ENCODE results near the gene ITIH2.

ITIH2 gene

DNA sequence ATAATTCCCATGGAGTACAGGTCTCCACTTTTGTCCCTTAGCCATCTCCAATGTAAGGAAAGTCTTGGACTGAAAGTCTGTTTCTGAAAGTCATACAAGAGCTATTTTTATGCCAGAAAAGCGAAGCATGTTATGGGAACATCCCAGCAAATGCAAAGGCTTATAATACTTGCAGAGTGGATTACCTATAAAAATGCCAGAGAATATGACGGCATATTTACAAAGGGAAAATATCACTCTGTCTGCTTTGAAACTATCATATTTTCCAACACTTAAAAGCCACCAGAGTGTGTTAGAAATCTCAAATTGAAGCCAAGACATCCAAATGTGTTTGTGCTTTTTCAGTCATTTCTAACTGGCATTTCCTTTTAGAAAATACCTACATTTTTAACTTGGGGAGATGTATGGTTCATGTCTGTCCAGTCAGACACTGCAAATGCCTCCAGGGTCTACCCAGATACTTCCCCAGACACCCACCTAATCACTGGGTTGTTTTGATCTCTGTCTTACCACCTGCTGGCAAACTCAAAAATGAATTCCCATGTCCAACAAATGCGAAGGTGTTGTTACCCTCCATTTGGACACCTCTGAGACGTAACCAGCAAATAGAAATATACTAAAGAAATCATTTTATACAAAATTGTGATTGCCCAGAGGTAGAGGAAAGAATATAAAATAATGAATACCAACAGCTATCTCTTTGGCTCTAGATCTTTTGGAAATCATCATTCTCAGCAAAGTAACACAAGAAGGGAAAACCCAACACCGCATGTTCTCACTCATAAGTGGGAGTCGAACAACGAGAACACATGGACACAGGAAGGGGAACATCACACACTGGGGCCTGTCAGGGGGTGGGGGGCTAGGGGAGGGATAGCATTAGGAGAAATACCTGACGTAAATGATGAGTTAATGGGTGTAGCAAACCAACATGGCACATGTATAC lies 1.2 kb downstream of the ITIH2 start:
- Histone ChIP-seq H3K4me3 (ENCODE audit: severe bottlenecking) (no peak overlapping the region), H3K9me3 (ENCODE audit: severe bottlenecking) (no peaks in the 10 kb centered on the region), H3K36me3 (ENCODE audit: low read depth) (no peaks in the 10 kb centered on the region), H3K4me1 (ENCODE audit: insufficient read depth, poor library complexity, severe bottlenecking) (no peaks in the 10 kb centered on the region), H3K27me3 (ENCODE audit: insufficient read depth, poor library complexity, severe bottlenecking) (no peaks in the 10 kb centered on the region), H3K27ac (ENCODE audit: poor library complexity, severe bottlenecking) (no peak overlapping the region)
- DNase-seq (ENCODE audit: low spot score) (no peak), ATAC-seq (ENCODE audit: low read depth) (no peak)
- TF ChIP-seq, protein P1, sequence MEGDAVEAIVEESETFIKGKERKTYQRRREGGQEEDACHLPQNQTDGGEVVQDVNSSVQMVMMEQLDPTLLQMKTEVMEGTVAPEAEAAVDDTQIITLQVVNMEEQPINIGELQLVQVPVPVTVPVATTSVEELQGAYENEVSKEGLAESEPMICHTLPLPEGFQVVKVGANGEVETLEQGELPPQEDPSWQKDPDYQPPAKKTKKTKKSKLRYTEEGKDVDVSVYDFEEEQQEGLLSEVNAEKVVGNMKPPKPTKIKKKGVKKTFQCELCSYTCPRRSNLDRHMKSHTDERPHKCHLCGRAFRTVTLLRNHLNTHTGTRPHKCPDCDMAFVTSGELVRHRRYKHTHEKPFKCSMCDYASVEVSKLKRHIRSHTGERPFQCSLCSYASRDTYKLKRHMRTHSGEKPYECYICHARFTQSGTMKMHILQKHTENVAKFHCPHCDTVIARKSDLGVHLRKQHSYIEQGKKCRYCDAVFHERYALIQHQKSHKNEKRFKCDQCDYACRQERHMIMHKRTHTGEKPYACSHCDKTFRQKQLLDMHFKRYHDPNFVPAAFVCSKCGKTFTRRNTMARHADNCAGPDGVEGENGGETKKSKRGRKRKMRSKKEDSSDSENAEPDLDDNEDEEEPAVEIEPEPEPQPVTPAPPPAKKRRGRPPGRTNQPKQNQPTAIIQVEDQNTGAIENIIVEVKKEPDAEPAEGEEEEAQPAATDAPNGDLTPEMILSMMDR (IDR thresholded peaks at IDR 0.05; ENCODE audit: poor library complexity, severe bottlenecking): no peak

DNA sequence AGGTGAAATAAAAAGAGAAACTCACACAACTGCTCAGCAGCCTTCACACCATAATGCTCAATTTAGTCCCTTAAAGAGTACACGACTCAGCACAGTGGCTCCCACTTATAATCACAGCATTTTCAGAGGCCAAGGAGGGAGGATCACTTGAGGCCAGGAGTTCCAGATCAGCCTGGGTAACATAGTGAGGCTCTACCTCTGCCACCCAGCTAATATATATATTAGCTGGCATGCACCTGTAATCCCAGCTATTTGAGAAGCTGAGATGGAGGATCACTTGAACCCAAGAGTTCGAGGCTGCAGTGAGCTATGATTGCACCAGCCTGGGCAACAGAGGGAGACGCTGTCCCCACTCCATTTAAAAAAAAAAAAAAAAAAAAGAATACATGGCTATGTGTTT lies 2.2 kb downstream of the ITIH2 start:
- TF ChIP-seq, protein P1 (IDR thresholded peaks at IDR 0.05; ENCODE audit: poor library complexity, severe bottlenecking): no peak
- DNase-seq (ENCODE audit: low spot score) (no peak), ATAC-seq (ENCODE audit: low read depth) (no peak)
- Histone ChIP-seq H3K4me1 (ENCODE audit: insufficient read depth, poor library complexity, severe bottlenecking) (no peaks in the 10 kb centered on the region), H3K9me3 (ENCODE audit: severe bottlenecking) (no peaks in the 10 kb centered on the region), H3K27me3 (ENCODE audit: insufficient read depth, poor library complexity, severe bottlenecking) (no peaks in the 10 kb centered on the region), H3K4me3 (ENCODE audit: severe bottlenecking) (no peak overlapping the region), H3K36me3 (ENCODE audit: low read depth) (no peaks in the 10 kb centered on the region), H3K27ac (ENCODE audit: poor library complexity, severe bottlenecking) (no peak overlapping the region)

DNA sequence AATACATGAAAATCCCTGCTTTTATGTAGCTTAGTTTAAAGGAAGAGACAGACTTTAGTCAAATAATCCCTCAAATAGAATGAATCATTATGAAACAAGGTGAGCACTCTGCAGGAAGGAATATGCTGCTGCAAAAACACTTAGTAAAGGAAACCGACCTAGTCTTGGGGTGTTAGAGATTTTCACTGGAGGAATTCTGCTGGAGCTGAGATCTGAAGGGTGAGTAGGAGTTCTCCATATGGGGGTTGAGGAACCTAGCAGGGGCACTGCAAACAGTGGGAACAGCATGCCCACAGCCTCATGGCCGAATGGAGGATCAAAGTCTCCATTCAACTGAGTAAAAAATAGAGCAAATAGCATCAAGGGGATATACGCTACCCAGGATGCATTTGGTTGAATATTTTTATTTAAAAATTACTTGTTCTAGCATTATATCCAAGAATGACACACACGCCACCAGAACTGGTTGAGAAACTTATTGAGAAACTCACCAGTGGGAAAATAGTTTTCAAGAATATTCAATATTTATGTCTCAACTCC lies 3.5 kb downstream of the ITIH2 start:
- H3K36me3 ChIP-seq (ENCODE audit: low read depth): no peaks in the 10 kb centered on the region
- no peak overlapping the region for H3K27ac ChIP-seq (ENCODE audit: poor library complexity, severe bottlenecking)
- DNase-seq (ENCODE audit: low spot score) (no peak), ATAC-seq (ENCODE audit: low read depth) (no peak)
- no peaks in the 10 kb centered on the region for H3K9me3 ChIP-seq (ENCODE audit: severe bottlenecking)
- H3K4me1 ChIP-seq (ENCODE audit: insufficient read depth, poor library complexity, severe bottlenecking): no peaks in the 10 kb centered on the region
- no peaks in the 10 kb centered on the region for H3K27me3 ChIP-seq (ENCODE audit: insufficient read depth, poor library complexity, severe bottlenecking)
- no peak overlapping the region for H3K4me3 ChIP-seq (ENCODE audit: severe bottlenecking)
- TF ChIP-seq, protein P1 (IDR thresholded peaks at IDR 0.05; ENCODE audit: poor library complexity, severe bottlenecking): no peak

DNA sequence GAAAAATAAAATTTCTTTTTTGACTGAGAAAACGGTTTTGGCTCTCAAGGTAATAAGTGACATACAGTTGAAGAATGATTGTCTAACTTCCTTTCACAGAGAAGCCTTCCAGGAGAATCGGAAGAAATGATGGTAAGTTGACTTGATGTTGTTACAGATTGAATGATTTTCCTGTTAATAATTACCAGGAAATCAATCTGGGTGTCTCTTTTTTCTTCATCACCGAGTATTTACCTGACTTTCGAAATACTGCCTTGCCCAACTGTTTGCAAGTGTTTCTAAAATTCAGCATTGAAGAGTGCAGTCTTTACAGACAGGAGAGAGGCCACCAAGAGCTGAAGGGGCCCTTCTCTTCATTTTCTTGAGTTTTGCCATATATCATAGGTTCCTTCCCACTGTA lies 4.0 kb downstream of the ITIH2 start:
- H3K4me3 ChIP-seq (ENCODE audit: severe bottlenecking): no peak overlapping the region
- no peaks in the 10 kb centered on the region for H3K27me3 ChIP-seq (ENCODE audit: insufficient read depth, poor library complexity, severe bottlenecking)
- H3K36me3 ChIP-seq (ENCODE audit: low read depth): no peaks in the 10 kb centered on the region
- H3K9me3 ChIP-seq (ENCODE audit: severe bottlenecking): no peaks in the 10 kb centered on the region
- no peak overlapping the region for H3K27ac ChIP-seq (ENCODE audit: poor library complexity, severe bottlenecking)
- no peak for DNase-seq (ENCODE audit: low spot score)
- TF ChIP-seq, protein P1 (IDR thresholded peaks at IDR 0.05; ENCODE audit: poor library complexity, severe bottlenecking): no peak
- ATAC-seq (ENCODE audit: low read depth): no peak
- H3K4me1 ChIP-seq (ENCODE audit: insufficient read depth, poor library complexity, severe bottlenecking): no peaks in the 10 kb centered on the region

Data from RWPE2 (cell line).